Gastroesophageal sphincter (tissue), 4 donors: ENCODE data around the gene RING1. TPM values are rescaled to one million over a fixed set of nuclear protein-coding genes. Genes with fewer than 3 reads are reported as not detected.

ENCODE experiments used
- ATAC-seq: fragments of 150-250 bp; one replicate; pipeline ENCODE4 v1.9.1; 2016; ENCODE audit warnings: mild to moderate bottlenecking, moderate library complexity
- H3K27ac ChIP-seq, 4 donors: fragments of 200-600 bp; sonication (generic) in 3 of 4; 1 replicate in 3 of 4; 2 replicates in 1 of 4; pipeline ENCODE4 v1.5.1; 2016 to 2019
- H3K27me3 ChIP-seq: fragments of 200-600 bp; sonication (generic); one replicate; pipeline ENCODE4 v1.5.1; 2019
- H3K36me3 ChIP-seq, 2 donors: fragments of 200-600 bp; sonication (generic); one replicate each; pipeline ENCODE4 v1.5.1; 2019; ENCODE audit warnings: control low read depth in 1 of 2
- H3K4me1 ChIP-seq, 3 donors: fragments of 200-600 bp; sonication (generic); 1 replicate in 2 of 3; 2 replicates in 1 of 3; pipeline ENCODE4 v1.5.1; 2016 to 2019; ENCODE audit warnings: control low read depth in 2 of 3
- H3K4me3 ChIP-seq, 2 donors: fragments of 200-600 bp; sonication (generic); one replicate each; pipeline ENCODE4 v1.5.1; 2019; ENCODE audit warnings: mild to moderate bottlenecking in 1 of 2, moderate library complexity in 1 of 2
- H3K9me3 ChIP-seq, 3 donors: fragments of 200-600 bp; sonication (generic); one replicate each; pipeline ENCODE4 v1.5.1; 2017 to 2019; ENCODE audit warnings: control low read depth in 2 of 3
- EP300 ChIP-seq: sonication (generic); formaldehyde crosslinking; IDR thresholded peaks from one replicate; pipeline ENCODE4 v1.6.1; 2017; ENCODE audit warnings: antibody characterized with exemption, mild to moderate bottlenecking
- POLR2A ChIP-seq, 2 donors: fragments of 450-650 bp; IDR thresholded peaks; one replicate each; pipeline ENCODE4 v1.6.1; 2017; ENCODE audit warnings: antibody characterized with exemption in 2 of 2, mild to moderate bottlenecking in 2 of 2, moderate library complexity in 1 of 2
- POLR2AphosphoS5 ChIP-seq: sonication (generic); formaldehyde crosslinking; IDR thresholded peaks from one replicate; pipeline ENCODE4 v1.6.1; 2017; ENCODE audit warnings: antibody characterized with exemption
- WGBS, 2 donors: methylation state at CpG; one replicate each; pipeline ENCODE4 v1.1.5; 2018; ENCODE audit warnings: low coverage in 1 of 2; 5-methylcytosine and 5-hydroxymethylcytosine counted together
- total RNA-seq, 4 donors: library from RNA; depleted of rRNA; stranded (reverse); fragments of >200 nt; gene quantifications; one replicate each; pipeline ENCODE4 v1.1.0, GENCODE V29; 2016
- TF ChIP-seq, protein P1 (sequence below), 4 experiments: fragments of 200-600 bp in 2 of 4; fragments of 450-650 bp in 2 of 4; sonication (generic) in 1 of 4; IDR thresholded peaks; one replicate each; pipeline ENCODE4 v1.5.1; 2017 to 2019; ENCODE audit warnings: antibody characterized with exemption in 4 of 4, mild to moderate bottlenecking in 2 of 4, moderate library complexity in 2 of 4

Gene RING1
- total RNA-seq, 4 donors from 2014 or later, result 12.5 to 23.8 (median 17.7) TPM

DNA sequence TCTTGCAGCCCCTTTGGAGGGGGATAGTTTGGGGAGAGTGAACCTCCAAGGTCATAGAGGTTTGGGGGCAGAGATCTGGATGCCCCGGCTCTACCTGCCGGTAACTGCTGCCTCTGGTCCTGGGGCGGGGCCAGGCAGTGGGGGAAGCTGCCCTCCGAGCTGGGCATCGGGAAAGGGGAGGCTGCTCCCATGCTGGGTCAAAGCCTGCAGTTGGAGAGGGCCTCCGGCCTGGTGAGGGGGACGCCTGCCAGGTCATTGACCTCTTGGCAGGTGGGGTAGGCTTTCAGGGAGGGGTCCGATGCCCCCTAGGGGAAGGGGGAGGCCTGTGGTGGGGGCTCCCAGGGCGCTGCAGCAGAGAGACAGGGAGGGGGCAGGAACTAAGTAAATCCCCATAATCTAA, 23.1 kb upstream of the RING1 start:
- WGBS, 2 donors, result 75% methylated on average over 2 of the region's 9 CpGs; no CpG with 5 or more reads in 1 of the 2 donors

DNA sequence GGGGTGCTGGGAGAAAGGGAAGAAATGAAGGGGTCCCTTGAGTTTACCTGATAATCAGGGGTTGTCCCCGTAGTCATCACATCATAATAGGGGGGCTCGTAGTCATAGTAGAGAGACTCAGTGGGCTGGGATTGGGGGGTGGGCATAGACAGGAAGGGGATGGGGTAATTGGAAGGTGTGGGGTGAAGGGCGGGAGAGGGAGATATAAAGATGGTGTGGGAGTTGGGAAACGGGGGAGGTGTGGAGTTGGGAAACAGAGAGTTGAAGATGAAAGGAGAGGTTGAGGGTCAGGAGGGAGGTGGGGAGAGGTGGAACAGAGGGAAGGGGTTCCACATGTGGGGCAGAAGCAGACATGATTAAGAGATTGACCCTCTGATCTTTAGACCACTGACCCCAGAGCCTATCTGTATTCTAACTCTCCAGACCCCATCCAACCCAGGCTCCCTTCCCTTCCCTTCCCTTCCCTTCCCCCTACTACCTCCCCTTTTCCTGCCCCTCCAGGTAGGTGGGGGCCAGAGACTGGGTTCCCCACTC, 22.6 kb upstream of the RING1 start:
- Histone ChIP-seq H3K27me3 (peaks cover 40% of the 10 kb centered on the region), H3K36me3 (no peaks in the 10 kb centered on the region), H3K4me1 (no peaks in the 10 kb centered on the region), H3K4me3 (no peak overlapping the region), H3K27ac (no peak overlapping the region), H3K9me3 (no peaks in the 10 kb centered on the region)
- WGBS, 2 donors, result 61 to 68% methylated on average over 2 to 4 of the region's 4 CpGs
- TF ChIP-seq POLR2AphosphoS5, result no peak
- no peak for TF ChIP-seq POLR2A (IDR thresholded peaks at IDR 0.05)
- TF ChIP-seq, protein P1, sequence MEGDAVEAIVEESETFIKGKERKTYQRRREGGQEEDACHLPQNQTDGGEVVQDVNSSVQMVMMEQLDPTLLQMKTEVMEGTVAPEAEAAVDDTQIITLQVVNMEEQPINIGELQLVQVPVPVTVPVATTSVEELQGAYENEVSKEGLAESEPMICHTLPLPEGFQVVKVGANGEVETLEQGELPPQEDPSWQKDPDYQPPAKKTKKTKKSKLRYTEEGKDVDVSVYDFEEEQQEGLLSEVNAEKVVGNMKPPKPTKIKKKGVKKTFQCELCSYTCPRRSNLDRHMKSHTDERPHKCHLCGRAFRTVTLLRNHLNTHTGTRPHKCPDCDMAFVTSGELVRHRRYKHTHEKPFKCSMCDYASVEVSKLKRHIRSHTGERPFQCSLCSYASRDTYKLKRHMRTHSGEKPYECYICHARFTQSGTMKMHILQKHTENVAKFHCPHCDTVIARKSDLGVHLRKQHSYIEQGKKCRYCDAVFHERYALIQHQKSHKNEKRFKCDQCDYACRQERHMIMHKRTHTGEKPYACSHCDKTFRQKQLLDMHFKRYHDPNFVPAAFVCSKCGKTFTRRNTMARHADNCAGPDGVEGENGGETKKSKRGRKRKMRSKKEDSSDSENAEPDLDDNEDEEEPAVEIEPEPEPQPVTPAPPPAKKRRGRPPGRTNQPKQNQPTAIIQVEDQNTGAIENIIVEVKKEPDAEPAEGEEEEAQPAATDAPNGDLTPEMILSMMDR (IDR thresholded peaks at IDR 0.05), result no peak
- no peak for TF ChIP-seq EP300
- no peak for ATAC-seq

More for the DNA sequence above, 23.1 kb upstream of the RING1 start:
- Histone ChIP-seq H3K4me3 (no peak overlapping the region), H3K27ac (no peak overlapping the region), H3K36me3 (no peaks in the 10 kb centered on the region), H3K9me3 (no peaks in the 10 kb centered on the region), H3K27me3 (peaks cover 35% of the 10 kb centered on the region), H3K4me1 (no peaks in the 10 kb centered on the region)
- ATAC-seq, result no peak
- TF ChIP-seq POLR2AphosphoS5, result no peak

DNA sequence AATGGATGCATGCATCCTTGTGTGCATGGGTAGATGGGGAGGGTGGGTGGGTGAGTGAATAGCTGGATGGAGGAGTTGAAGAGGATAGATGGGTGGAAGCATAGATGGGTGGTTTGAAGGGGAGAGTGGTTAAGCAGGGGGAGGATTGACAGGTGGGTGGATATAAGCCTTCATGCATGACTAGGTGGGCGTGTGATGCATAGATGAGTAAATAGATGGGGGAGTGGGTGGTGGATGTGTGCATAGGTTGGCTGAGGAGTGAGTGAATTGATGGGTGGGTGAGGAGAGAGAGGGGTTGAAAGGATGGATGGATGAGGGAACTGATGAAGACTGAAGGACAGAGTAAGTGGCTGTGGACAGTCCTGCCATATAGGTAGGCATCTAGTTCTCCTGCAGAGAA, 20.5 kb upstream of the RING1 start:
- no peak for TF ChIP-seq POLR2A (IDR thresholded peaks at IDR 0.05)
- TF ChIP-seq, protein P1 (IDR thresholded peaks at IDR 0.05), result no peak
- Histone ChIP-seq H3K27ac (no peak overlapping the region), H3K4me1 (peaks cover 0 to 11% (median 7%) of the 10 kb centered on the region in 3 donors), H3K36me3 (no peaks in the 10 kb centered on the region), H3K4me3 (no peak overlapping the region), H3K27me3 (peaks cover 57% of the 10 kb centered on the region), H3K9me3 (no peaks in the 10 kb centered on the region)
- 95 to 100% methylated on average over 1 of the region's 1 CpG for WGBS, 2 donors
- no peak for ATAC-seq

DNA sequence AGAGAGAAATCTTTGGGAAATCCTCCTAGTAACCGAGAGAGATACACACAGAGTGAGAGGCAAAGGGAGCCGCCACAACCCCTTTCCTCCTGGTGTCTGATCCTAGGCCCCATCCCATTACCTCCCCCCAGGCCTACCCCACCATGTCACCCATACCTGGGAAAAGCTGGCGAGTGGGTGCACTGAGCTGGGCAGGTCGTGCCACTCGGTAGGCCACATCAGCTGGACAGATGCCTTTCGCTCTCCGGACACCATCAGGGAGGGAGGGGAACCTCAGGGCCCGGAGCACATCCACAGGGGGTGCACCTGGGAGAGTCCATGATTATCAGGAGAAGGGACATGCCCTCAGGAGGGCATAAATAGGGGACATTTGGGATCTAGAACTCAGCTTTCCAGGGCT, 19.1 kb upstream of the RING1 start:
- Histone ChIP-seq H3K27me3 (peaks cover 57% of the 10 kb centered on the region), H3K4me1 (peaks cover 0 to 21% (median 9%) of the 10 kb centered on the region in 3 donors), H3K4me3 (no peak overlapping the region), H3K9me3 (no peaks in the 10 kb centered on the region), H3K36me3 (peaks cover 0 to 3% of the 10 kb centered on the region in 2 donors), H3K27ac (no peak overlapping the region)
- 90% methylated on average over 5 of the region's 8 CpGs; no CpG with 5 or more reads in 1 of the 2 donors for WGBS, 2 donors
- ATAC-seq, result no peak
- TF ChIP-seq, protein P1 (IDR thresholded peaks at IDR 0.05), result no peak
- TF ChIP-seq POLR2AphosphoS5, result no peak
- no peak for TF ChIP-seq POLR2A (IDR thresholded peaks at IDR 0.05)
- TF ChIP-seq EP300, result no peak

DNA sequence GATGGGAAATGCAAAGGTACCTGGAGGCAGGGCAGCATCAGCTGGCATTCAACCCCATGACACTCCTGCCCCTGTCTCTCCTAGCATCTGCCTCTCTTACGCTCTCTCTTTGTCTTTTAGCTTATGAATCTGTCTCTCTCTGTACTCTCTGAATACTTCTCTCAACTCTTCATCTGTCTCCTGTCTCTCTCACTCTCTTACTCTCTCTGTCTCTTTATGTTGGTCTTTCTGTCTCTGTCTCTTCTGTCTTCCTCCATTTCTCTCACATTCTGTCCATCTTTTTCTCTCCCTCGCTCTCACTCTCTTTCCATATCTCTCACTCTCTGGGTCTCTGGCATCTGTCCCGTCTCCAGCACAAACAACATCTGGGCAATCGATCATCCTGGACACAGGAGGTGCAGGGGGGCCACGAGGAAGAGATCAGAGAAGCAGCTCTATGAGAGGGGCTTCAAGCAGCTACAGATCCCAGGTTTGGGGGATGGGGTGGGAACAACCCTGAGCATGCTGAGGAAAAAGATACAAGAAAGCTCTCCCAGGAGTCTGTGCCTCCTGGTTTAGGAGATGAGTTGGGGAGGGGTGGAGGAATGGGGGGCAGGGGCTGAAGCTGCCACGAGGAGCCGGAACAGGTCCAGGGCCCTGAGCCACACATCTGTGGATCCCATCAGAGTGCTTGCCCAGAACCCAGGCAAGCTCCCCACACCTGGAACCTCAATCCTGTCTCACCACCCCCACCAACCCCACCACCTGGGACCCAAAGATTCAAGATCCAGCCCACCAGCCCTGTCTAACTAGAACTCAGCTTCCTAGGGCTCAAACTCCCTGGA, 18.5 kb upstream of the RING1 start:
- Histone ChIP-seq H3K9me3 (no peaks in the 10 kb centered on the region), H3K4me3 (no peak overlapping the region), H3K27ac (no peak overlapping the region), H3K27me3 (peaks cover 51% of the 10 kb centered on the region), H3K36me3 (peaks cover 0 to 10% of the 10 kb centered on the region in 2 donors), H3K4me1 (peaks cover 0 to 21% (median 9%) of the 10 kb centered on the region in 3 donors)
- WGBS, 2 donors, result 37 to 100% methylated on average over 1 to 4 of the region's 7 CpGs
- TF ChIP-seq POLR2A (IDR thresholded peaks at IDR 0.05), result no peak
- TF ChIP-seq, protein P1 (IDR thresholded peaks at IDR 0.05), result no peak
- no peak for TF ChIP-seq EP300
- no peak for ATAC-seq
